Measurements from ENCODE around the gene GJB3.
"Not testable (repeated sequence)": the region's sequence is repeated elsewhere in the genome, so short reads cannot be mapped to it uniquely, and the experiment has no call there.

The GJB3 gene

DNA sequence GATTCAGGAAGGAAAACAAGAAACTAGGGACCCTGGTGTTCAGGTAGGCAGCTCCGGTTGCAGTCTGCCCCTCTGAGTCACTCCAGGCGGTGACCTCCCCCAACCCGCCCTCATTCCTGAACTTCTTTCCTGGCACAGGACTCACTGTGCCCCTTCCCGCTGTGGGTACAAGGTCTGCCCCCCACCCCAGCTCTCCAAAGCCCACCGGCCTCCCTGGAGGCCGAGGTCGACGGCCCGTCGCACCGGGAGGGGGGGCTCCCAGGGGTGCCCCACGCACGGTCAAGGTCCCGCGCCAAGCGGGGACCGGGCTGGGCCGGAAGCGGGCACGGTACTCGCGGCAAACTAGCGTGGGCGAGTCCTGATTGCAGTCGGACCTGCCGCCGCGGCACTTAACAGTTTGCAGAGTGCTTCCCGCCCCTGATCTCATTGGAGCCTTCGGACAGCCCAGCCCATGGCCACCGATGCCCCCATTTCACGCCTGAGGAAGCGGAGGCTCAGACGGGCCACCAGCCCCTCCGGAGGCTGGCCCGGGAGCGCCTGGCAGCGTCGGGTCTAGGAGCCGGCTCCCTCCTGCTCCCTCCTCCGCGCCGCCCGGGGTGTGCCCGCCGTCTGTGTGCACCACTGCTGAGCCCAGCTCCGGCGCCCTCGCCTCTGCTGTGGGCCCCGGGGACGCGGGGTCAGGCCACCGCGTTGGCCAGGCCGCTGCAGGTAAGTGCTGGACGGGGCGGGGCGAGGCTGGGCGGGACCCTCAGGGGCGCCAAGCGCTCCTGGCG, at the start of gene GJB3:
TSS of gene GJB3 (plus strand) at position 144 of the 773 bp plus-strand sequence. CDS start 3,549 bp downstream, outside the sequence.
- H3K4me3 ChIP-seq (ENCODE audit: low read depth, low read length), result peak within 1 kb of the TSS; percentile 12
- DNase-seq (ENCODE audit: low read depth), result no peak

DNA sequence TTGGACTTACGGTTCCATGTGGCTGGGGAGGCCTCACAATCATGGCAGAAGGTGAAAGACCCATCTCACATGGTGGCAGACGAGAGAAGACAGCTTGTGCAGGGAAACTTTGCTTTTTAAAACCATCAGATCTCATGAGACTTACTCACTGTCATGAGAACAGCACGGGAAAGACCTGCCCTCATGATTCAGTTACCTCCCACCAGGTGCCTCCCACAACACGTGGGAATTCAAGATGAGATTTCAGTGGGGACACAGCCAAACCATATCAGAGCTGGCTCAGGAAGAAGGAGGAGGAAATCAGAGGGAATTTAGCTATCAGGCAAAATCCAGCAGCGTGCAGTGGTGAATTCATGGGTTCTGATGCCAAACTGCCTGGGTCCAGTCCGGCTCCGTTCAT, 48.2 kb upstream of the GJB3 start:
- not testable (repeated sequence) for H3K4me3 ChIP-seq (ENCODE audit: low read depth, low read length); DNase-seq (ENCODE audit: low read depth)

DNA sequence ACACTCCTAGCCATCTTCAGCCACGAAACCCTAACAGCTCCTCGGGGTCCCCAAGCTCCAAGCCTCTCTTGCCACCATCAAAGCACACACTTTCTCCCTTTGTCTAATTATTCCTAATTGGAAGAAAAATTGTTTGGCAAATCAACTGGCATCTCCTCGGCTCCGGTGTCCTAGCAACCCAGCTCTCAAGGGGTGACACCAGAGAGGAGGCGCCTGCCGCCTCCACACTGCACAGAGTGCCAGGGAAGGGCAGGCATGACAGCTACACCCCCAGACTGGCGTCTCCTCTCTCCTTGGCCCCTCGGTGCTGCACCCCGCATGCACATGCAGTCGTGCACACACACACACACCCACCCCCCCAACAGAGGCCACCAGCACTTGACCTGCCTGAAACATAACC, 44.3 kb upstream of the GJB3 start:
- H3K4me3 ChIP-seq (ENCODE audit: low read depth, low read length), result no peak overlapping the region
- no peak for DNase-seq (ENCODE audit: low read depth)

DNA sequence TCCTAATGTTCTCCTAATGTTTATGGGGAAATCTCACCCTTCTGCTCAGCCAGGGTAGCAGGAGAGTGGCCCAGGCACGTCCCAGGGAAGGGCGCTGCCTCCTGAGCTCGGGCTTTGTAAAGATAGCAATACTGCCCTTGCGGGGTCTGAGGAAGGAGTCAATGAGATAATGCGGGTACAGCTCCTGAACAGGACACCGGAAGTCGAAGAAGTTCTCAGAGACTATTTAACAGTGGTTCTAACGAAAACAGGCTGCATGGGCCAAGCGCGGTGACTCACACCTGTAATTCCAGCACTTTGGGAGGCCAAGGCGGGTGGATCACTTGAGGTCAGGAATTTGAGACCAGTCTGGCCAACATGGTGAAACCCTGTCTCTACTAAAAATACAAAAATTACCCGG, 43.8 kb upstream of the GJB3 start:
- H3K4me3 ChIP-seq (ENCODE audit: low read depth, low read length); DNase-seq (ENCODE audit: low read depth): not testable (repeated sequence)

DNA sequence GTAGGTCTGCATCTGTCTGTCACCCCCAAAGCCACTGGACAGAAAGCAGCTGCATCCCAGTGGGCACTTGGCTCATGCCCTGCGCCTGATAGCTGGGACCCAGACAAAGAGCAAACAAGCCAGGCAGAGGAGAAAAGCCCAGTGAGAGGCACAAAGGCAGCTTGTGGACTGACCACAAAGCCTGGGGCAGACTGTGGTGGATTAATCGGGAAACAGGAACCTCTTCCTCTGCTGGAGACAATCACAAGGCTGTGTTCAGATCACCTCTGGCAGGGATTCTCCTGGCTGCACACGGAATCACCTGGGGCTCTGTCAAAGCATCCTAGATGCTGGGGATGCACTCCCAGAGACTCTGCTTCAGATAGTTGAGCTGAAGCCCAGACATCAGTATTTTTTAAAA, 41.4 kb upstream of the GJB3 start:
- H3K4me3 ChIP-seq (ENCODE audit: low read depth, low read length), result no peak overlapping the region
- DNase-seq (ENCODE audit: low read depth), result no peak

DNA sequence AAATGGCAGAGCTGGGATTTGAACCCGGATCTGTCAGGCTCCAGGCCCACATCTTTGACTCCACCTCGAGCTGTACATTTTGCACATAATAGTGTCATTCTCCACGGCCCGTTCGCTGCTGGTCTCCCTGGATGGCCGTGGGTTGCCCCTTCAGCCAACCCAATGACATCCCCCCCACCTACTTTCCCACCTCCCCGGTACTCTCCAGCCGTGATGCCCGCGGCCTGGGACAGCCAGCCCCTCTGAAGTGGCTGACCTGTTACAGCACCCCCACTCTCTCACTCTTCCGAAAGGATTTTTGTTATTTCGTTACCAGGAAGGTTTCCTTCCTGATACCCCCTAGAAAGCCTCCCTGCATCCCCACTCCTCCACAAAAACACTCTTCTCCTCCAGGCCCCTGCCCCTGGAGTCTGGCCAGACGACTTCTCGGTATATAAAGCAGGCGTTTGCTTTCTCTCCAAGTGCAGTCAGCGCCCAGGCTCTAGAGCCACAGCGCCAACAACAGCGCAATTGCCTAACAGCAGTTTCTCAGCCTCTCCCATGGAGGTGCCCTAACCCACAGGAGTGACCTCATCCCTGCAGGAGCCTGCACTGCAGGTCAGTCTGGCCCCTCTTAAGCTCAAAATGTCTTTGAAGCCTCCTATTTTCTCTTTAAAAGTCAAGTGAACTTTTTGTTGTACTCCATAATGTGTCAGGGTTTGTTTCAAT, 40.7 kb upstream of the GJB3 start:
- DNase-seq (ENCODE audit: low read depth), result no peak
- H3K4me3 ChIP-seq (ENCODE audit: low read depth, low read length), result no peak overlapping the region

DNA sequence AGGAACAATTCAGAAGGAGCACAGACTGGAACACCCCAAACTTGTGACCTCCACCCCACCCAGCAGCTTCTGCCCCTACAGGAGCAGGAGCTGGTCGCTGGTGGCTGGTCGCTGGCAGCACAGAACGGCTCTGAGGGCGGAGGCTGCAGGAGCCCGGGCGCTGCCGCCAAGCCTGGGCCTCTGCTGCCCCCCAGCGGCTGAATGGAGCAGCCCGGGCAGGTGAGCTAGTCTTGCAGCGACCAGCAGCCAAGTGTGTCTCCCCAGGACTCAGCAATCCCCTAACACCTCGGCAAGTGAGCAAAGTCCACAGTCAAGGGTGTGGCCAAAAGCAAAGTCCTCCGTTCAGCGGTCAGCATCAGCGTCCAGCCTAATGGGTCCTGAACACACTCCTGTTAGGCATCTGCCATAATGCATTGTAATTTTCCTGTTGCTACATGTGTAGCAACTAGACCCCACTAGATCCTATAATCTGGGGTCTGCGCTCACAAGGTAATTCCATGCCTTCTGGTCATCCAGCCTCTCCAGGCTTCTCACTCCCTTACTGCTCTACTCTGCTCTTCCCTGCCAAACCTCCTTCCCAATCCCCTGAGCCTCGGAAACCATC, 38.2 kb upstream of the GJB3 start:
- no peak overlapping the region for H3K4me3 ChIP-seq (ENCODE audit: low read depth, low read length)
- peak; percentile 8 for DNase-seq (ENCODE audit: low read depth)

DNA sequence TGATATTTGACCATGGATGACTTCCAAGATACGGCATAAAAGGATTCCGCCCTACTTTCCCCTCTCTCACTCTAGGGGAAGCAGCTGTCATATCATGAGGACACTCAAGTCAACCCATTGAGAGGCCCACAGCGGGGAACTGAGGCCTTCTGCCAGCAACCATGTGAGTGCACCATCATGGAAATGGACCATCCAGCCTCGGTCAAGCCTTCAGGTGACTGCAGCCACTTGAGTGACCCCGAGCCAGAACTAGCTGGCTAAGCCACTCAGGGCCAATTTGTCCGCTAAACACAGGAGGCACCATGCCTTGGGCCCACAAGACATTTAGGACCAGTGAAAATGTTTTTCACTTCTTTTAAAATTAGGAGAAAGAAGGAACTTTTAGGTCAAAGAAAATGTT, 37.2 kb upstream of the GJB3 start:
- DNase-seq (ENCODE audit: low read depth), result no peak
- H3K4me3 ChIP-seq (ENCODE audit: low read depth, low read length), result no peak overlapping the region

DNA sequence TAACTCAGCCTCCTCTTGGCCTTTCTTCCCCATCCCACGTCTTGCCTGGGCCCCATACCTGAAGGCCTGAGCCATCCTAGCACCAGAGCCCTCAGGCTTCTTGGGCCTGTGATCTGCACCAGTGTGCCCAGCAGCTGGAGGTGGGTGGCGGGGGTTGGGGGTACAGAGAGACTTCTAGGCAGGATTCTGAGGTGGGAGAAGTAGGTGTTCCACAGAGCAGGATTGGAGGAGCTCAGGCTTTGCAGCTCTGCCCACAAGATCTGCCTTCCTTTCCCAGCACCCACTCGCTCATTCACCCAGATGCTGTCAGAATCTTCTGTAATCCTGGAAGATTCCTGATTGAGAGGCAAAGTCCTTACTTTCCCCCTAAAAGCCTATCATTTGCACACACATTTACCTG, 36.2 kb upstream of the GJB3 start:
- H3K4me3 ChIP-seq (ENCODE audit: low read depth, low read length), result no peak overlapping the region
- DNase-seq (ENCODE audit: low read depth), result no peak

DNA sequence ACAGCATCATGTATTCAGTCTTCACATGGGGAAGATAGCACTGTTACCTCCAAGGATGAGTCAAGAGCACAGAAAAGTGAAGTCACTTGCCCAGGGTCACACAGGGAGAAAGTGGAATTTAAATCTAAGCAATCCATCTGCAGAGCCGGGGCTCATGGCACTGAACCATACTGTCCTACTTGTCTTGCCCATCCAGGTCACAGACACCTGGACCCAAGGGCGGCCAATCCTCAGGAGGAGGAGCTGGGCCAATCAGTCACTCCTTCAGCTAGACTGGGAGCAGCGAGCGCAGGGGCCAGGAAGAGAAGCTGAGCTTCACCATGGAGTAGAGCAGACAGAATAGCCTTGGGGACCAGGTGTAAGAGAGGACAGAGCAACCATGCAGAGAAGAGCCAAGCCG, 35.3 kb upstream of the GJB3 start:
- H3K4me3 ChIP-seq (ENCODE audit: low read depth, low read length), result no peak overlapping the region
- DNase-seq (ENCODE audit: low read depth), result no peak

DNA sequence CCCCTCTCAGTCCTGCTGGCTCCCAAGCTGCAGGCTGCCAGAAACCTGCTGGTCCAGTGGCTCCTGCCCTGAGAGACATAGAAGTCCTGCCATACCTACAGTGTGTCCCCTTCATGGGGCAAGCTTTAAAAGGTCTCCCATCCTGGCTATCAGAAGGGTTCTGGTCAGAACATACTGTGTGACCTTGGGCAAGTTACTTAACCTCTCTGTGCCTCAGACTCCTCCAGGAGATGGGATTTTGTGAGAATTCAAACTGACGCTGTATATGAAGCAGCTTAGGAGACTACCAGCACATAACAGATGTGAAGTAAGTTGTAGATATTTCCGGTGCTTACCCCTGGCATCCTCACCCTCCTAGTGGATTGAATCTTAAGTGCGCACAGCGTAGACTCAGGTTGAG, 34.9 kb upstream of the GJB3 start:
- DNase-seq (ENCODE audit: low read depth), result no peak
- H3K4me3 ChIP-seq (ENCODE audit: low read depth, low read length), result no peak overlapping the region

DNA sequence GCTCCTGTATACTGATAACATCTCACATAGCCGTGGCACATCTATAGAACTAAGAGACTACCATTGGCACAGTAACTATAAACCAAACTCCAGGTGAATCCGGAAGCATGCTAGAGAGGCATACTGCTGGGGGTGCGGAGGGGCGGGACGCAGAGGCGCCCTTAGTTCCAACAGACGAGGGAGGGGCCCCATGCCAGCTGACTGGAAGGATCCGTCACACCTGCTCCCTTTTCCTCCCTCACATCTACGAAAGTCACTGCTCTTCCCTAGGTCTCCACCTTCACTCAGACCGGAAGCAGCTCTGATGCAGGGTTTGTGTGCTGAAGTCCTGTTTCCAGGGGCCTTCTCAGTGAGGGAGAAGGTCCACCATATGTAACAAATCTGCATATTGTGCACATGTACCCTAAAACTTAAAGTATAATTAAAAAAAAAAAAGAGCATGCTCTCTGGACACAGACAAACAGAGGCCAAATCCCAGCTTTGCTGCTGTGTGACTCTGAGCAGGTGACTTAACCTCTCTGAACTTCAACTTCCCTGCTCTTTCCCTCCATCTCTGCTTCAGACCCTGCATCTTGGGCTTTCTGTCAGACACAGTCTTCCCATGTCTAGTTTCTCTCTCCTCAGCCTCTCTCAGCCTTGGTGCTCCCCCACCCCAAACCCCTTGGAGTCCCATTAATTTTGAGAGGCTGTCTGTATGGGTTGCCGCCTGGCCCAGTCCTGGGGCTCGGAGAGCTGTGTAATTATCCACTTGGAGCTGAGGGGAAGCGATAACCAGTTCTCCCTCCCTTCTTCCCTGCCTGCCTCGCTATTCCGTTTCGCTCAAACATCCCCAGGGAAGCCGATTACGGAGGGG, 34.0 kb upstream of the GJB3 start:
- DNase-seq (ENCODE audit: low read depth), result no peak

DNA sequence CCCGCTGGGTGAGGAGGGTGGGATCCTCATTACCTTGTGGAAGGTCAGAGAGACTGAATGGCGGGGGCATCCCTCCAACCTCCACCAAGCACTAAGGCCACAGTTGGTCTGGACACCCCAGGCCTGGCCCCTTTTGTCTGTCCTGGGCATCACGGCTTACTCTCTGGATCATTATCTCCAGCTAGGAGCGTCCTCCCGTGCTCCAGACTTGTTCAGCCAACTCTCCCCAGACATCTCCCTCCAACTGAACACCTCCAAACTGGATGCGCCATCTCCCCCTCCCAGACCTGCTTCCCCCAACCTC, 33.4 kb upstream of the GJB3 start:
- no peak overlapping the region for H3K4me3 ChIP-seq (ENCODE audit: low read depth, low read length)
- DNase-seq (ENCODE audit: low read depth), result no peak

More for the DNA sequence above, 34.0 kb upstream of the GJB3 start:
- H3K4me3 ChIP-seq (ENCODE audit: low read depth, low read length), result no peak overlapping the region

DNA sequence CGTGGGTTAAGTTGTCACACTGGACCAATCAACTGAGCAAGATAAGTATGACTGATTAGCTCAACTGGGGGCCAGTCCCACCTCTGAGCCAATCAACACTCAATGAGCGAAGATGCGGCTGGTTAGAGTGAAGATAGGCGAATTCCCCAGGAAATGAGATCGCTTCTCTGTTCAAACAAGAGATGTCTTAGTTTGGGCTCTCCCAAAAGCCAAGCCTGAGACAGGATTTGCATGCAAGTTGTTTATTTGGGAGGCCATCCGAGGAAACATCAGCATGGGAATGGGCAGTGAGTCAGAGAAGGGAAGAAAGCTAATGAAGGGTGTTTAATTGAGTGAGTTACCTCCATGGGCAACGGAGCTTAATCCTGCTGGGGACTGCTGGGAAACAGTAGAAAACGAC, 31.0 kb upstream of the GJB3 start:
- no peak overlapping the region for H3K4me3 ChIP-seq (ENCODE audit: low read depth, low read length)
- no peak for DNase-seq (ENCODE audit: low read depth)

DNA sequence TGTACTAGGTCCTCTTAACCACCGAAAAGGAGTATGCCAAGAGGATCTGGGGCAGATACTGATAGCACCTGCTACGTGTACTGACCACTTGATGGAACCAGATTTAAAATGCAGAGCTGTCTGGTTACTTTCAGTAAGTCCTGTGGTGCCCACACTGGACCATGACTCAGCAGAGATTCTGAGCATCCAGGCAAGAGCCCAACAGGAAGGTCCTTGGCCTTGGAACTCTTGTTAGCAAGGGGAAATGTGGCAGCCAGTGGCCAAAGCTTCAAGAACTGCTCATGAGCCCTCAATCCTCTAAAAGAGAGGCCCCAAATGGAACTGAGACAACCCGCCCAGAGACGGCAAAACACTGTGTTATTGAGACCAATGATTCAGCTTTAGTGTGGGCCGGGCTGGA, 30.4 kb upstream of the GJB3 start:
- DNase-seq (ENCODE audit: low read depth), result no peak
- H3K4me3 ChIP-seq (ENCODE audit: low read depth, low read length), result no peak overlapping the region

DNA sequence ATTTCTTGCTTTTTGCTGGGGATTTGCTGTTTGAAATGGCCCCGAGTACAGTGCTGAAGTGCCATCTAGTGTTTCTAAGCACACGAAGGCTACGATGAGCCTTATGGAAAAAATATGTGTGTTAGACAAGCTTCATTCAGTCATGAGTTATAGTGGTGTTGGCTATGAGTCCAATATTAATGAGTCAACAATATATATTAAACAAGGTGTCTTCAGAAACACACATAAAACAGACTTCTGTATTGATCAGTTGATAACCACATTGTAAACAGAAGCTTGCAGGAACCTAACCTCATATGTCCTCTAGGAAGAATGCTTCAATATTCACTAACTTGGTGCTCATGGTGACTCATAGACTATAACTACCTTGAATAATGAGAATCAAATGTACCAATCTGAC, 27.9 kb upstream of the GJB3 start:
- DNase-seq (ENCODE audit: low read depth), result no peak
- H3K4me3 ChIP-seq (ENCODE audit: low read depth, low read length), result no peak overlapping the region

DNA sequence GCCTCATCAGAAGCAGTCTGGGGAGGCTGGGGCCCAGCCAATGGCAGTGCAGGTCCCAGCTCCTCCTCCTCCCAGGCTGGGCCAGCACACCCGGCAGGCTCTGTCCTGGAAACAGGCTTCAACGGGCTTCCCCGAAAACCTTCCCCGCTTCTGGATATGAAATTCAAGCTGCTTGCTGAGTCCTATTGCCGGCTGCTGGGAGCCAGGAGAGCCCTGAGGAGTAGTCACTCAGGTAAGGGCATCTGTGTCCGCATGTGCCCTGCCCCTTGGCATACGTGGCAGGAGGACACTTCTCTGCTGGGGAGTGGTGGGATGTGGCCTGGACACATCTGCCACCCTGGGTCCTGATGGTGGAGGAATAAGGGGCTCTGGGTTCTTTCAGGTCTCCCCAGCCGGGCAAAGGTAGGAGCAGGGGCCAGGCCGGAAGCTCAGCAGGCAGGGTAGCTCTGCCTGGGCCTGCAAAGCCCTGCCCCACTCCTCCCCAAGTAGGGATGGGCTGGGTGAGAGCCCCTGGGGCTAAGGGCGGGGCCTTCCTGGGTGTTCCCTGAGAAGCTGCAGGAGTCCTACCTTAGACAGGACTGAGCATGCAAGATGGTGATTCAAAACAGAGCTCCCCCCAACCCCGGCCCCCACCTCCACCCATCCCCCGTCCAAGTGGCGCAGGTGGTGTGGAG, 25.9 kb upstream of the GJB3 start, which contains the start of gene GJB5:
TSS of gene GJB5 (plus strand) at position 84 of the 674 bp plus-strand sequence. CDS start 2,284 bp downstream, outside the sequence.
- no peak within 1 kb of the TSS for H3K4me3 ChIP-seq (ENCODE audit: low read depth, low read length)
- DNase-seq (ENCODE audit: low read depth), result no peak

DNA sequence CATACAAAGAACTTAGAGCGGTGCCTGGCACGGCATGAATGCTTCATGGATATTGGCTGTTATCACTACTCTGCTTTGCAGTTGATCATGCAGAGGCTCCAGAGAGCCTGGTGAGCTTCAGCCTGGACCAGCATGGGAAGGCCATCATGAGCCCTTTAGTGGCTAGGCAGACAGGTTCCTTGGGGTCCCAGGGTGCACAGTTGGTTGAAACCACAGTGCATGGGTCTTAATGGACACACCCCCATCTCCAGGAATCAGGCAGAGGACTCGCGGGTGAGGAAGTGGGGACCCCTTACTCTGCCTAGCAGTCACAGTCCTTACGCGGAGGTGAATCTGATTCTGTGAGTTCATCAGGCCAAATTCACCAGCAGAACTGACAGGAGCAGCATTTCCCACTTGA, 25.1 kb upstream of the GJB3 start:
- no peak overlapping the region for H3K4me3 ChIP-seq (ENCODE audit: low read depth, low read length)
- no peak for DNase-seq (ENCODE audit: low read depth)

DNA sequence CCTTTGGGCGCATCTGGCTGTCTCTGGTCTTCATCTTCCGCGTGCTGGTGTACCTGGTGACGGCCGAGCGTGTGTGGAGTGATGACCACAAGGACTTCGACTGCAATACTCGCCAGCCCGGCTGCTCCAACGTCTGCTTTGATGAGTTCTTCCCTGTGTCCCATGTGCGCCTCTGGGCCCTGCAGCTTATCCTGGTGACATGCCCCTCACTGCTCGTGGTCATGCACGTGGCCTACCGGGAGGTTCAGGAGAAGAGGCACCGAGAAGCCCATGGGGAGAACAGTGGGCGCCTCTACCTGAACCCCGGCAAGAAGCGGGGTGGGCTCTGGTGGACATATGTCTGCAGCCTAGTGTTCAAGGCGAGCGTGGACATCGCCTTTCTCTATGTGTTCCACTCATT, 23.6 kb upstream of the GJB3 start:
- DNase-seq (ENCODE audit: low read depth), result no peak
- no peak overlapping the region for H3K4me3 ChIP-seq (ENCODE audit: low read depth, low read length)
